ENCODE results near the gene UMODL1.

The UMODL1 gene

DNA sequence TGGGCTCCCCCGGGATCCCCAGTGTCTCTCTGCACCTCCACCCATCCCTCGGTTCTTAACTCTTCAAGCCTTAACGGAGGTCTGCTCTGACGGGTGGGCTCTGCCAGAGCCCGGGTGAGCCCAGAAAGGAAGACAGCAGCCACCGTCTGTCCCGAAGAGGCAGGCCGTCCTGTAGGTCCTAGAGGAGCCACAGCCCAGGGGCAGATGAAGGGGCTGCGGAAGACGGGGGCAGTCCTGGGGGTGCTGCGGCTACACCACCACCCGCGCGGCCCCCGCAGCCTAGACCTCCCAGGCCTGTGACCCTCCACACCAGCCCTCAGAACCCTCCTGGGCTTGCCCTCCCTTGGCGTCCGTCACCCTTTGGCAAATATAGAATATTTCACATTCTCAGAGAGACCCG lies 71.0 kb downstream of the UMODL1 start:
- H3K4me3 ChIP-seq (ENCODE audit: low read depth in 1 of 2, low read length in 2 of 2) = no peak overlapping the region
- H3K4me1 ChIP-seq (ENCODE audit: control insufficient read depth in 1 of 2, insufficient read depth in 2 of 2, low read length in 2 of 2) = peaks cover 4 to 7% of the 10 kb centered on the region in 2 donors
- H3K9me3 ChIP-seq (ENCODE audit: control insufficient read depth in 1 of 2, low read length in 2 of 2) = no peaks in the 10 kb centered on the region
- H3K36me3 ChIP-seq (ENCODE audit: control insufficient read depth in 1 of 2, insufficient read depth in 2 of 2, low read length in 2 of 2) = no peaks in the 10 kb centered on the region
- H3K27me3 ChIP-seq (ENCODE audit: control insufficient read depth in 1 of 2, insufficient read depth in 2 of 2, low read length in 2 of 2) = no peaks in the 10 kb centered on the region
- H3K27ac ChIP-seq (ENCODE audit: low read depth, low read length) = no peak overlapping the region
- no peak overlapping the region for H3K9ac ChIP-seq (ENCODE audit: low read depth in 1 of 2, low read length in 2 of 2)

GRCh38 chr21:42142627-42143026 lies 71.5 kb downstream of the UMODL1 start:
- H3K27ac ChIP-seq (ENCODE audit: low read depth, low read length) = no peak overlapping the region
- peaks cover 4 to 7% of the 10 kb centered on the region in 2 donors for H3K4me1 ChIP-seq (ENCODE audit: control insufficient read depth in 1 of 2, insufficient read depth in 2 of 2, low read length in 2 of 2)
- no peaks in the 10 kb centered on the region for H3K27me3 ChIP-seq (ENCODE audit: control insufficient read depth in 1 of 2, insufficient read depth in 2 of 2, low read length in 2 of 2)
- no peaks in the 10 kb centered on the region for H3K9me3 ChIP-seq (ENCODE audit: control insufficient read depth in 1 of 2, low read length in 2 of 2)
- no peaks in the 10 kb centered on the region for H3K36me3 ChIP-seq (ENCODE audit: control insufficient read depth in 1 of 2, insufficient read depth in 2 of 2, low read length in 2 of 2)
- no peak overlapping the region for H3K9ac ChIP-seq (ENCODE audit: low read depth in 1 of 2, low read length in 2 of 2)
- no peak overlapping the region for H3K4me3 ChIP-seq (ENCODE audit: low read depth in 1 of 2, low read length in 2 of 2)

DNA sequence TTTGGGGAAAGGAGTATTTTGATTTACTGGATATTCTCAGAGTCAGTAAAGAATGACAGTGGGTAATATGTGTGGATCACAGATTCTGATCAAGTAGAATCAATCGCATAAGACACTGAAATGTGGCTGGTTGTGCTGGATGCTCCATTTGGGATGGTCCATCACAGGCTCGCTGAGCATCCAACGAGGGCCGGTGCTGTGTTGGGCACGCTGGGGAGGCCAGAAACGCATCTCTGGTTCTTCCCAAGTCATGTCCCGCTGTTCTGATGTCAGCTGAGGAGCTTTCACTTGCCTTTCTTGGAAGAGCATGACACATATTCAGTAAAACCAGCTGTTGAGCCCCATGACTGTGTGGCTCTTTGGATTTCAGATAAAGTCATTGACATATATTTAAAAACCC lies 72.0 kb downstream of the UMODL1 start:
- H3K4me3 ChIP-seq (ENCODE audit: low read depth in 1 of 2, low read length in 2 of 2) = no peak overlapping the region
- no peaks in the 10 kb centered on the region for H3K36me3 ChIP-seq (ENCODE audit: control insufficient read depth in 1 of 2, insufficient read depth in 2 of 2, low read length in 2 of 2)
- no peaks in the 10 kb centered on the region for H3K9me3 ChIP-seq (ENCODE audit: control insufficient read depth in 1 of 2, low read length in 2 of 2)
- no peaks in the 10 kb centered on the region for H3K27me3 ChIP-seq (ENCODE audit: control insufficient read depth in 1 of 2, insufficient read depth in 2 of 2, low read length in 2 of 2)
- peaks cover 4 to 7% of the 10 kb centered on the region in 2 donors for H3K4me1 ChIP-seq (ENCODE audit: control insufficient read depth in 1 of 2, insufficient read depth in 2 of 2, low read length in 2 of 2)
- no peak overlapping the region for H3K27ac ChIP-seq (ENCODE audit: low read depth, low read length)
- H3K9ac ChIP-seq (ENCODE audit: low read depth in 1 of 2, low read length in 2 of 2) = no peak overlapping the region

GRCh38 chr21:42144221-42144620 lies 73.1 kb downstream of the UMODL1 start:
- no peak overlapping the region for H3K27ac ChIP-seq (ENCODE audit: low read depth, low read length)
- H3K9ac ChIP-seq (ENCODE audit: low read depth in 1 of 2, low read length in 2 of 2) = no peak overlapping the region
- H3K27me3 ChIP-seq (ENCODE audit: control insufficient read depth in 1 of 2, insufficient read depth in 2 of 2, low read length in 2 of 2) = no peaks in the 10 kb centered on the region
- H3K9me3 ChIP-seq (ENCODE audit: control insufficient read depth in 1 of 2, low read length in 2 of 2) = no peaks in the 10 kb centered on the region
- peaks cover 4 to 7% of the 10 kb centered on the region in 2 donors for H3K4me1 ChIP-seq (ENCODE audit: control insufficient read depth in 1 of 2, insufficient read depth in 2 of 2, low read length in 2 of 2)
- H3K36me3 ChIP-seq (ENCODE audit: control insufficient read depth in 1 of 2, insufficient read depth in 2 of 2, low read length in 2 of 2) = no peaks in the 10 kb centered on the region
- H3K4me3 ChIP-seq (ENCODE audit: low read depth in 1 of 2, low read length in 2 of 2) = no peak overlapping the region

- H3K27ac ChIP-seq (ENCODE audit: low read depth, low read length) = no peak overlapping the region
- H3K4me1 ChIP-seq (ENCODE audit: control insufficient read depth in 1 of 2, insufficient read depth in 2 of 2, low read length in 2 of 2) = peaks cover 4 to 7% of the 10 kb centered on the region in 2 donors
- H3K9me3 ChIP-seq (ENCODE audit: control insufficient read depth in 1 of 2, low read length in 2 of 2) = no peaks in the 10 kb centered on the region
- no peak overlapping the region for H3K9ac ChIP-seq (ENCODE audit: low read depth in 1 of 2, low read length in 2 of 2)
- no peaks in the 10 kb centered on the region for H3K36me3 ChIP-seq (ENCODE audit: control insufficient read depth in 1 of 2, insufficient read depth in 2 of 2, low read length in 2 of 2)
- H3K4me3 ChIP-seq (ENCODE audit: low read depth in 1 of 2, low read length in 2 of 2) = no peak overlapping the region
- H3K27me3 ChIP-seq (ENCODE audit: control insufficient read depth in 1 of 2, insufficient read depth in 2 of 2, low read length in 2 of 2) = no peaks in the 10 kb centered on the region
These were observed 73.8 kb downstream of the UMODL1 start for GRCh38 chr21:42144679-42145568.

DNA sequence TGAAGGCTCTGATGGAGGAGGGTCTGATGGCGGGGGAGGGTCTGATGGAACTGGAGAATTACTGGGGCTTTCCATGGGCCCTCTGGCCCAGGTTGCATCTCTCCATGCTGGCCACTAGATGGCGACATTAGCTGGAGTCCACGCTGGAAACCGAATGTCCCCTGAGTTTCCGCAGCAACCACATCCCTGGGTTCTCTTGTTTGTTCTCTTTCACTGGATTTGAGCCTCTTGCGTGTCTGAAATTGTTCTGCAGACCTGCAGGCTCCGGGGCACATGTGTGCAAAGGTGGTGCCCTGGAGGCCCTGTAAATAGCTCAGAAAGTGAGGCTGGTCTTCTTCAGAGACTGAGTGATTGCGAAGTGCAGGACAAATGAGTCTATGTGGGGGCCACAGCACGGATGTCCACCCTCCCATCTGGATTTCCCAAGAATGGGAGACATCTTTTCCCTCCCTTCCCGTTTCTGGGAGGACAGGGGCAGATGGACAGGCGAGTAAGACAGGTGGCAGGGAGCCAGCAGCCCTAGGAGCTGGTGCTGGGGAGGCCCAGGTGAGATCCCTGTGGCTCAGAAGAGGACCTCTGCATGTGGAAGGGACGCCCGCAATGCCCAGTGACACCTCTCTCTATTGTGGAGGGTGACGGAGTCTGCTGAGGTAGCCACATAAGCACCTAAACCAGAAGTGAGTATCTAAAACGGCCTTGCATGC lies 74.6 kb downstream of the UMODL1 start:
- H3K9me3 ChIP-seq (ENCODE audit: control insufficient read depth in 1 of 2, low read length in 2 of 2) = no peaks in the 10 kb centered on the region
- peaks cover 4 to 7% of the 10 kb centered on the region in 2 donors for H3K4me1 ChIP-seq (ENCODE audit: control insufficient read depth in 1 of 2, insufficient read depth in 2 of 2, low read length in 2 of 2)
- H3K4me3 ChIP-seq (ENCODE audit: low read depth in 1 of 2, low read length in 2 of 2) = no peak overlapping the region
- no peak overlapping the region for H3K27ac ChIP-seq (ENCODE audit: low read depth, low read length)
- H3K36me3 ChIP-seq (ENCODE audit: control insufficient read depth in 1 of 2, insufficient read depth in 2 of 2, low read length in 2 of 2) = no peaks in the 10 kb centered on the region
- H3K9ac ChIP-seq (ENCODE audit: low read depth in 1 of 2, low read length in 2 of 2) = no peak overlapping the region
- H3K27me3 ChIP-seq (ENCODE audit: control insufficient read depth in 1 of 2, insufficient read depth in 2 of 2, low read length in 2 of 2) = no peaks in the 10 kb centered on the region

DNA sequence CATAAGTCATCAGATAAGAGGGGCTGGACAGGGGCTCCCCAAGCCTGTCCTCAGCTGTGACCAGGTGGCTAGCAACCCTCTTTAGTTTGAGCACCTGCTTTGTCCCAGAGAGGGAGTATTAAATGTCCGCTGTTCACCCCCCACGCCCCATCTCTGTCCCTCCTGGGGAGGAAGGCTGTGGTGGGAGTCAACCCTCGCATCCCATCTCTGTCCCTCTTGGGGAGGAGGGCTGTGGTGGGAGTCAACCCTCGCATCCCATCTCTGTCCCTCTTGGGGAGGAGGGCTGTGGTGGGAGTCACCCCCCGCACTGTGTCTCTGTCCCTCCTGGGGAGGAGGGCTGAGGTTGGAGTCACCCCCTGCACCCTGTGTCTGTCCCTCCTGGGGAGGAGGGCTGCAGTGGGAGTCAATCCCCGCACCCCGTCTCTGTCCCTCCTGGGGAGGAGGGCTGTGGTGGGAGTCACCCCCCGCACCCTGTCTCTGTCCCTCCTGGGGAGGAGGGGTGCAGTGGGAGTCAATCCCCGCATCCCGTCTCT lies 75.2 kb downstream of the UMODL1 start:
- Histone ChIP-seq H3K27ac (ENCODE audit: low read depth, low read length) (no peak overlapping the region), H3K36me3 (ENCODE audit: control insufficient read depth in 1 of 2, insufficient read depth in 2 of 2, low read length in 2 of 2) (no peaks in the 10 kb centered on the region), H3K4me1 (ENCODE audit: control insufficient read depth in 1 of 2, insufficient read depth in 2 of 2, low read length in 2 of 2) (peaks cover 4 to 7% of the 10 kb centered on the region in 2 donors), H3K27me3 (ENCODE audit: control insufficient read depth in 1 of 2, insufficient read depth in 2 of 2, low read length in 2 of 2) (no peaks in the 10 kb centered on the region), H3K9ac (ENCODE audit: low read depth in 1 of 2, low read length in 2 of 2) (no peak overlapping the region), H3K9me3 (ENCODE audit: control insufficient read depth in 1 of 2, low read length in 2 of 2) (no peaks in the 10 kb centered on the region), H3K4me3 (ENCODE audit: low read depth in 1 of 2, low read length in 2 of 2) (no peak overlapping the region)

GRCh38 chr21:42146821-42147220 lies 75.7 kb downstream of the UMODL1 start:
- peaks cover 4 to 7% of the 10 kb centered on the region in 2 donors for H3K4me1 ChIP-seq (ENCODE audit: control insufficient read depth in 1 of 2, insufficient read depth in 2 of 2, low read length in 2 of 2)
- no peak overlapping the region for H3K27ac ChIP-seq (ENCODE audit: low read depth, low read length)
- no peak overlapping the region for H3K4me3 ChIP-seq (ENCODE audit: low read depth in 1 of 2, low read length in 2 of 2)
- H3K9ac ChIP-seq (ENCODE audit: low read depth in 1 of 2, low read length in 2 of 2) = no peak overlapping the region
- H3K27me3 ChIP-seq (ENCODE audit: control insufficient read depth in 1 of 2, insufficient read depth in 2 of 2, low read length in 2 of 2) = no peaks in the 10 kb centered on the region
- H3K36me3 ChIP-seq (ENCODE audit: control insufficient read depth in 1 of 2, insufficient read depth in 2 of 2, low read length in 2 of 2) = no peaks in the 10 kb centered on the region
- H3K9me3 ChIP-seq (ENCODE audit: control insufficient read depth in 1 of 2, low read length in 2 of 2) = no peaks in the 10 kb centered on the region

- H3K36me3 ChIP-seq (ENCODE audit: control insufficient read depth in 1 of 2, insufficient read depth in 2 of 2, low read length in 2 of 2) = no peaks in the 10 kb centered on the region
- no peak overlapping the region for H3K4me3 ChIP-seq (ENCODE audit: low read depth in 1 of 2, low read length in 2 of 2)
- H3K9me3 ChIP-seq (ENCODE audit: control insufficient read depth in 1 of 2, low read length in 2 of 2) = no peaks in the 10 kb centered on the region
- no peak overlapping the region for H3K27ac ChIP-seq (ENCODE audit: low read depth, low read length)
- no peak overlapping the region for H3K9ac ChIP-seq (ENCODE audit: low read depth in 1 of 2, low read length in 2 of 2)
- H3K4me1 ChIP-seq (ENCODE audit: control insufficient read depth in 1 of 2, insufficient read depth in 2 of 2, low read length in 2 of 2) = peaks cover 4 to 7% of the 10 kb centered on the region in 2 donors
- H3K27me3 ChIP-seq (ENCODE audit: control insufficient read depth in 1 of 2, insufficient read depth in 2 of 2, low read length in 2 of 2) = no peaks in the 10 kb centered on the region
These were observed 76.4 kb downstream of the UMODL1 start for GRCh38 chr21:42147386-42148020.

DNA sequence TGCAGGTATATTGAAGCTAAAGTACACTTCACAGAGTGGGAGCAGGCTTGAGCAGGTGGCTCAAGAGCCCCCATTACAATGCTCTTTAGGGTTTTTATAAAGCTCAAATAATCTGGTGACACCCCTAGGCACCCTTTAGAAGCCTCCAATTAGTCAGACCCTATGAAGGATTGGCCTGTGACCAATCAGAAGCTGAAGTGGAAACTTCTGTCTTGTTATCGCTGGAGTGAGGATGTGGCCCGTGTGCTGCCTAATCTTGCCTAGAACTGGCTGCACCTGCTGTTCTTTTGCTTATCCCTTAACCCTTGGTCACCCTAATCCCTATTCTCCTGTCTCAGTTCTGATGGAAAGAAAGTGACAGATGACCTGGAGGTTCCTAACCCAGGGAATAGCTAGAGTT lies 77.0 kb downstream of the UMODL1 start:
- Histone ChIP-seq H3K4me1 (ENCODE audit: control insufficient read depth in 1 of 2, insufficient read depth in 2 of 2, low read length in 2 of 2) (peaks cover 4 to 7% of the 10 kb centered on the region in 2 donors), H3K27me3 (ENCODE audit: control insufficient read depth in 1 of 2, insufficient read depth in 2 of 2, low read length in 2 of 2) (peaks cover 0 to 1% of the 10 kb centered on the region in 2 donors), H3K27ac (ENCODE audit: low read depth, low read length) (no peak overlapping the region), H3K9ac (ENCODE audit: low read depth in 1 of 2, low read length in 2 of 2) (no peak overlapping the region), H3K4me3 (ENCODE audit: low read depth in 1 of 2, low read length in 2 of 2) (no peak overlapping the region), H3K9me3 (ENCODE audit: control insufficient read depth in 1 of 2, low read length in 2 of 2) (no peaks in the 10 kb centered on the region), H3K36me3 (ENCODE audit: control insufficient read depth in 1 of 2, insufficient read depth in 2 of 2, low read length in 2 of 2) (no peaks in the 10 kb centered on the region)
